Left cardiac atrium (tissue), 4 donors: ENCODE data around the gene MOV10. TPM values are rescaled to one million over a fixed set of nuclear protein-coding genes. Genes with fewer than 3 reads are reported as not detected.
"Not testable (repeated sequence)": the region's sequence is repeated elsewhere in the genome, so short reads cannot be mapped to it uniquely, and the experiment has no call there.

Experiments used
- ATAC-seq, 2 donors: fragments of 200-7000 bp; cut with Tn5 transposase; one replicate each; pipeline ENCODE4 v1.9.1; 2020; ENCODE audit warnings: mild to moderate bottlenecking in 2 of 2, moderate library complexity in 2 of 2
- DNase-seq: peaks from one replicate; pipeline ENCODE4 v3.0.0-alpha.2; 2020
- intact Hi-C, 2 donors: fragments of 100-400 bp; cut with DNase I; formaldehyde crosslinking; loops; one replicate each; pipeline versions ENCODE4 v1.14.1 to v1.15.1; 2022 to 2023
- total RNA-seq, 2 donors: library from RNA; stranded (reverse); fragmentation: NEBNext Ultra II Directional; extraction: Animal tissue kit (Norgen Biotek cat#: 25700); gene quantifications; one replicate each; pipeline ENCODE4 v1.2.1, GENCODE V29; 2021
- donor health status: DM: no; HTN: yes; CAD: no.
- donor health status: DM: no; HTN: yes; CAD: no; lungs with severe emphysema.
- donor health status: DM: yes; HTN: yes; CAD: no.
- donor health status: Dilated cardiomyopathy.

The MOV10 gene
- total RNA-seq, 2 donors from 2014 or later = 15.9 to 20.3 TPM

DNA sequence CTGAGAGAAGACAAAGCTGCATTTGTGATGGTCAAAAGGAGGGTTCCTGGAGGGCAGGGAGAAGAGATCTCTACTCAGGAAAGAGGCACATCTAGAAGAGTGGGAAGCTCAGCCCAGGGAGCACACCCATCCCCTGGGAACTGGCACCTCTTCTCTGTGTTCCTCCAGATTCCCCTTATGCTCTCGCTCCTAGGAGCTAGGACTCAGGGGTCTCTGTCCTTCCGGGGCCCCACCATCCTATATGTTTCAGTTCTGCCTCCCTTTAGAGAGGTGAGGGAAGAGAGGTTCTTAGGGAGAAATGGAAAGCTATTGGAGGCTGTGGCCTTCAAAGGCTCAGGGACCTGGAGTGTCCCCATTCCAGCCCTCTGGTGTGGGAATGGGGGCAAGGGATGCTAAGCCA lies 45.2 kb downstream of the MOV10 start:
- intact Hi-C loops = loop anchor here (2.0 to 10.0 kb wide), 6 partner anchors 83 to 955 kb away; partner anchors contain the start of genes LRIG2 (in 1 of the 2) and SLC16A1 (in 1 of the 2)
- ATAC-seq (no peak), DNase-seq (no peak)

DNA sequence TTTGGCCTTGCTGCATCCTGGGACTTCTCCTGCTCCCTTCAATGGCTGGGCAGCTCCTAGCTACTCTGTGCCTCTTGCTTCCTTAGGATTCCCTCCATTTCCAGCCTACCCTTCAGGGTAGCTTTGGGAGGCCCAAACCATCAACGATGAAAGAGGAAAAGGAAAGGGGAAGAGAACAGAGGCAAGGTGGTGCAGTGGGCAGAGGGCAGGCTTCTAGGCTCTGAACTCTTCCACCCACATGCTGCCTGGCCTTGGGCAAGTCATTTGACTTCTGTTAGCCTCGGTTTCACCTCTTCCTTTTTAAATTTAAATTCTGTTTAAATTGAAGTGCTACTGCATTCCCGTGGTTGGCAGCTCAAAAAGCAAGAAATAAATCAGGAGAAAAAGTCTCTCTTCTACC lies 46.3 kb downstream of the MOV10 start:
- intact Hi-C loops = loop anchor here in 1 of 2 donors (10.0 kb wide), 1 partner anchor 164 kb away; no protein-coding TSS in a partner anchor
- no peak for ATAC-seq
- no peak for DNase-seq

DNA sequence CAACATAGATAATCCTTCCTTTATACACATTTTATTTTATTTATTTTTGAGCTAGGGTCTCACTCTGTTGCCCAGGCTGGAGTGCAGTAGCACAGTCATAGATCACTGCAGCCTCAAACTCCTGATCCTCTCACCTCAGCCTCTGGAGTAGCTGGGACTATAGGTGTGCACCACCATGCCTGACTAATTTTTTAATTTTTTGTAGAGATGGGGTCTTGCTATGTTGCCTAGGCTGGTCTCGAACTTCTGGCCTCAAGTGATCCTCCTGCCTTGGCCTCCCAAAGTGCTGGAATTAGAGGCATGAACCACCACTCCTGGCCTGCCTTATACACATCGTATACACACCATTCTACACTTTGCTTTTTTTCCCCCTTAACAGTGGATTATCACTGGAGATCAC lies 46.8 kb downstream of the MOV10 start:
- intact Hi-C loops = loop anchor here in 1 of 2 donors (10.0 kb wide), 1 partner anchor 164 kb away; no protein-coding TSS in a partner anchor
- not testable (repeated sequence) for DNase-seq

DNA sequence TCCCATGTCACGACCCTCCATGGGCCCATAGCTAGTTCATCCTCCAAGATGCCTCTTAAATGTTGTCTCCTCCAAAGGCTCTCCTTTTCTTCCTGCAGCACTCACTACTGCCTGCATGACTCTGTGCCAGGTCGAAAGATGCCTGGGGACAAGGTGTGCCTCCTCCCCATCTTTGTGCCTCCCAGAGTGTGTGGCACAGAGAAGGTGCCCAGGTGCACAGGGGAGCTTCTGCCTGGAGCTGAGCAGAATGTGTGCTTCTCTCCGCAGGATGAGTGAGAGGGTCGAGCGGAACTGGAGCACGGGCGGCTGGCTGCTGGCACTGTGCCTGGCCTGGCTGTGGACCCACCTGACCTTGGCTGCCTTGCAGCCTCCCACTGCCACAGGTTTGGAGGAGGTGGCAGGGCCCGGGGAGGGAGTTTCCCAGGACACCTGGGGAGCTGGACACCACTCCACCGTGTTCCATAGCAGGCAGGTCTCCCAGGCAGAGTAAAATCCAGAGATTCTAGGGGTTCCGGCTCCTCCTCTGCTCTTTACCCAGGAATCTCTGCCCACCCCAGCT lies 47.6 kb downstream of the MOV10 start:
- intact Hi-C loops = loop anchor here in 1 of 2 donors (10.0 kb wide), 1 partner anchor 163 kb away; no protein-coding TSS in a partner anchor
- DNase-seq = no peak
- no peak for ATAC-seq

More for the DNA sequence above, 46.8 kb downstream of the MOV10 start:
- not testable (repeated sequence) for ATAC-seq

DNA sequence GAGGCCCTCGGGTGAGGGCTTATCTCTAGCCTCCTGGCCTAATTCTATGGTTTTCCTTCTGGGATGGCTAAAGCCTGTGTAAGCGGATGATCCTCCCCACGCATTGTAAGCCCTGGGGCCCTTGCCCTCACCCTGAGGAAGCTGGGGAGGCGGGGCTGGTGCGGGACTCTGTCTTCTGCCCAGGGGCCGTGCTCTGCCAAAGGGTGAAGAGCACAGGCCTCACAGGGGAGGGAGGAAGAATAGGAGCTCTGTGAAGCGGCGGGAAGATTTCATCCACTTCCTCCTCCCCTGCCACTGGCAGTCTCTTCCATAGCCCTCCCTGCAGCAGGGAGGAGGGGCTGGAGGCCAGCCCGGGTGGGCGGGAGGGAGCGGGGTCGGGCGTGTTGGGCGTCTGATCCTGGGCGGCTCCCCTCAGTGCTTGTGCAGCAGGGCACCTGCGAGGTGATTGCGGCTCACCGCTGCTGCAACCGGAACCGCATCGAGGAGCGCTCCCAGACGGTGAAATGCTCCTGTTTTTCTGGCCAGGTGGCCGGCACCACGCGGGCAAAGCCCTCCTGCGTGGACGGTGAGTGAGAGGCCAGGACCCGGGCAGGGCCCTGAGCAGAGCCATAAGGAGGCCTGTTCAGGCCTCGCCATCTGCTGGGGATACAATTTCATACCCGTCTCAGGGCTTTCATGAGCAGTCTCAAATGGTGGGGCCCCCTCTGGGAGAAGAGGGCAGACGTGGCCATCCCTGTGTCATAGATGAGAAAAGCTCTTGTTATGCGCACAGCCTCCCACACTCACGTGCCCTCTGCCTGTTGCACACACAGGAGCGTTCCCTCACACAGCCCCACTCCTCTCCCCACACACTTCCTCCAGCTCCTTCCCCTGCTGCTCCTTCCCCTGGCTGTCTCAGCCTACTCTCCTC lies 48.4 kb downstream of the MOV10 start:
- DNase-seq = no peak
- ATAC-seq = peak; percentile 27 to 55
- intact Hi-C loops = loop anchor here in 1 of 2 donors (10.0 kb wide), 1 partner anchor 162 kb away; no protein-coding TSS in a partner anchor

DNA sequence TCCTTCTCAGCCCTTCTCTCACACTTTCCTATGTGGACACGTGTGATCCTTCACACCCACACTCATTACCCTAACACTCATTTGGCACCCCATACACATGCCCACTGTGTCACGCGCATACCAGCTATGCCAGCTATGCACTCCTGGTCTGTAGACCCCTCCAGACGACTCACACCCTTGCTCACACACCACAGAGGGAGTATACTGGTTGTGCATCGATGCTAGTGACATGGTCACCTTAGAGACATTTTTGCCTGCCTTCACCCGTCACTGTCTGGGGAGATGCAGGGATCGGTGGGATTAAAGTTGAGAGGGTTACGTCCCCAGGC lies 49.0 kb downstream of the MOV10 start:
- DNase-seq (no peak), ATAC-seq (no peak)
- intact Hi-C loops = loop anchor here in 1 of 2 donors (10.0 kb wide), 1 partner anchor 161 kb away; no protein-coding TSS in a partner anchor

DNA sequence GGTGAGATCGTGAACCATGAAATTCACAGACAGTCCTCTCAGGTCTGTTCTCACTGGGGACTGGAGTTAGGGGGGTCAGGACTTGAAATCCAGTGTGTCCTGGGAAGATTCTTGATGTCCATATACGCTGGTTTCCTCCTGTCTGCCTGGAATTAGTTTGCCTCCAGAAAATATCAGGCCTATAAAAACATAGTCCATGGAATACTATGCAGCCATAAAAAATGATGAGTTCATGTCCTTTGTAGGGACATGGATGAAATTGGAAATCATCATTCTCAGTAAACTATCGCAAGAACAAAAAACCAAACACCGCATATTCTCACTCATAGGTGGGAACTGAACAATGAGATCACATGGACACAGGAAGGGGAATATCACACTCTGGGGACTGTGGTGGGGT lies 49.8 kb downstream of the MOV10 start:
- not testable (repeated sequence) for DNase-seq, ATAC-seq
- intact Hi-C loops = loop anchor here in 1 of 2 donors (10.0 kb wide), 1 partner anchor 161 kb away; no protein-coding TSS in a partner anchor

DNA sequence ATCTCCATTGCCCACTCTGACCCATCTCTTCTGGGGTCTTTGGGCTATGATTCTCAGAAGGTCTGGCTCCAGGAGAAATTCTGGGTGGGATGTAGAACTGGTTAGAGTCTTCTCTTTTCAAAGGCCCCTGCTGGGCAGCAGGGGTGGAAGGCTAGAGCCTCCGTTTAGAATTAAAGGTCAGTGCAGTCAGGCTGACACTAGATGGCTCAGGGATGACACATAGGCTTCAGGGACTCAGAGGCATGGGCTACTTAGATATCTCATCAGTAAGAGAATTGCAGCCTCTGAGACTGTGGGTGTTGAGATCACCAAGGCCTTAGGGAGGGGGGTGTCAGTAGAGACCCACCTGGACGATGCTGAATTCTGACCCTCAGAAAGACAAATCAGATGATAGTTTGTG lies 53.3 kb downstream of the MOV10 start:
- no peak for DNase-seq
- ATAC-seq = no peak
- intact Hi-C loops = loop anchor here in 1 of 2 donors (10.0 kb wide), 1 partner anchor 157 kb away; no protein-coding TSS in a partner anchor

DNA sequence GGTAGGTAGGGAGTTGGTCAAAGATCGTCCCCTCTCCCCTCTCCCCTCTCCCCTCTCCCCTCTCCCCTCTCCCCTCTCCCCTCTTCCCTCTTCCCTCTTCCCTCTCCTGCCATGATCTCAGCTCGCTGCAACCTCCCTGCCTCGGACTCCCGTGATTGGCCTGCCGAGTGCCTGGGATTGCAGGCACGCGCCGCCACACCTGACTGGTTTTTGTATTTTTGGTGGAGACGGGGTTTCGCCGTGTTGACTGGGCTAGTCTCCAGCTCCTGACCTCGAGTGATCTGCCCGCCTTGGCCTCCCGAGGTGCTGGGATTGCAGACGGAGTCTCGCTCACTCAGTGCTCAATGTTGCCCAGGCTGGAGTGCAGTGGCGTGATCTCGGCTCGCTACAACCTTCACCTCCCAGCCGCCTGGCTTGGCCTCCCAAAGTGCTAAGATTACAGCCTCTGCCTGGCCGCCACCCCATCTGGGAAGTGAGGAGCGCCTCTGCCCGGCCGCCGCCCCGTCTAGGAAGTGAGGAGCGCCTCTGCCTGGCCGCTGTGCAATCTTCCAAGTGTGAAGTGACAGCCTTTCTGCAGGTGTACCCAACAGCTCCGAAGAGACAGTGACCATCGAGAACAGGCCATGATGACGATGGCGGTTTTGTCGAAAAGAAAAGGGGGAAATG lies 54.0 kb downstream of the MOV10 start:
- not testable (repeated sequence) for DNase-seq, ATAC-seq
- intact Hi-C loops = loop anchor here in 1 of 2 donors (10.0 kb wide), 1 partner anchor 156 kb away; no protein-coding TSS in a partner anchor

DNA sequence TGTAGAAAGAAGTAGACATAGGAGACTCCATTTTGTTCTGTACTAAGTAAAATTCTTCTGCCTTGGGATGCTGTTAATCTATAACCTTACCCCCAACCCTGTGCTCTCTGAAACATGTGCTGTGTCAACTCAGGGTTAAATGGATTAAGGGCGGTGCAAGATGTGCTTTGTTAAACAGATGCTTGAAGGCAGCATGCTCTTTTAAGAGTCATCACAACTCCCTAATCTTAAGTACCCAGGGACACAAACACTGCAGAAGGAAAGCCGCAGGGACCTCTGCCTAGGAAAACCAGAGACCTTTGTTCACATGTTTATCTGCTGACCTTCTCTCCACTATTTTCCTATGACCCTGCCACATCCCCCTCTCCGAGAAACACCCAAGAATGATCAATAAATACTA lies 54.6 kb downstream of the MOV10 start:
- ATAC-seq, DNase-seq: not testable (repeated sequence)
- intact Hi-C loops = loop anchor here in 1 of 2 donors (10.0 kb wide), 1 partner anchor 156 kb away; no protein-coding TSS in a partner anchor

DNA sequence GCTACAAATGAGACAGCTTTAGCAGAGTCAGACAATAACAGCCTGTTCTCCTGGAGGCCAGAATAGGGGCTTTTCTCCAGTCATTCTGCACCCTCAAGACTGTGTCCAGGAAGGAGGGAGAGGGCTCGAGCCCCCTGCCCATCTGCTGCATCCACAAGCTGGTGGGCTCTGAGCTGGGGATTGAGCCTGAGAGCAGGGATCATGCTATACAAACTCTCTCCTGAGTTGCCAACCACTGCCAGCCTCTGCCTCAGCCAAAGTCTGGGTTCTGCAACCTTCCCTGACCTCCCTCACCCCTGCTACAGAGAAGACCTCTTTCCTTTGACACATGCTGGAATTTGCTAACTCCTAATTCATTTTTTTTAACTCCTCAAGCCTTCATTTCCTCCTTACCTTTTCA lies 55.5 kb downstream of the MOV10 start:
- DNase-seq (no peak), ATAC-seq (no peak)
- intact Hi-C loops = loop anchor here in 1 of 2 donors (10.0 kb wide), 1 partner anchor 155 kb away; no protein-coding TSS in a partner anchor

DNA sequence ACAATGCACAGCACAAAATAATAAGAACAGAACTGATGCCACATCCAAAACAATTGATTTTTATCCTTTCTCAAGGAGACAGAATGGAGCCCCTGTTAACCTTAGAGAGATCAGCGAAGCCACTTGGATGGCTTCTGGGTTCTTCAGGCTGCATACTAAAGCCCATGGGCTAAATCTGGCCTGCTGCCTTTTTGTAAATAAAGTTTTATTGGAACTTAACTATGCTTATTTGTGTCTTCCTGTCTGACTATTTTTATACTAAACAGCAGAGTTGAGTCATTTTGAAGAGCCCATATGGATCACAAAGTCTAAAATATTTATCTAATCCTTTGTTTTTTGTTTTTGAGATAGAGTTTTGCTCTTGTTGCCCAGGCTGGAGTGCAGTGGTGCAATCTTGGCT lies 57.0 kb downstream of the MOV10 start:
- intact Hi-C loops = no loop called here
- DNase-seq = no peak
- ATAC-seq = no peak

DNA sequence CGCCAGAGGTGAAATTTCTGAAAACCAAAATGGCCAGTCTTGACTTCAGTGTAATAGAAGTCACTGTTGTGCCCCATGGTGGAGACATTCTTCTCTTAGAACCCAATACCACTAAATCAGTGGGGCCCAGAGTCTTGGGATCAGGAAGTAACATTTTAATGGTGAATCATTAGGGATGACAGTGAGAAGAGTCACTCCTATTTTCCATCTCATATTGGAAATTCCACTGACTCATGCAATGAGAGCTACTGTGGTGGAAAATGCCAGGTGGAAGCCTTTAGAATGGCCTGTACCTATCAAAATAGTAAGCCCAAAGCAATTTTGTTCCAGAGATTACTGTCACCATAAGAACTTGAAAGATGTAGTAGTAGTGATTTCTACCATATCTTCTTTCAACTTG lies 61.3 kb downstream of the MOV10 start:
- intact Hi-C loops = no loop called here
- DNase-seq = no peak
- no peak for ATAC-seq

DNA sequence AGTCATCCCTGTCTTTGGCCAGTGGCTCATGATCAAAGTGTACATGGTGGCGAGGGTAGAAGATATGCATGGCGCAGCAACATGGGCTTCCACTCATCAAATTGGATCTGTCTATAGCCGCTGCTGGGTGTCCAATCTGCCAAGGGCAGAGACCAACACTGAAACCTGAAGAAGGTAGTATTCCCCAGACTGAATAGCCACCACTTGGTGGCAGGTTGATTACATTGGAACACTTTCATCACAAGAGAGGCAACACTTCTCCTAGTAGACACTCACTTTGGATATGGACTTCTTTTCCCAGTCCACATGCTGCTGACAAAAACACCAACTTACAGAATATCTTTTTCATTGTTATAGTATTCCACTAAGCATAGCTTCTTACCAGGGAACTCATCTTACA lies 63.1 kb downstream of the MOV10 start:
- intact Hi-C loops = no loop called here
- ATAC-seq = no peak
- DNase-seq = no peak

DNA sequence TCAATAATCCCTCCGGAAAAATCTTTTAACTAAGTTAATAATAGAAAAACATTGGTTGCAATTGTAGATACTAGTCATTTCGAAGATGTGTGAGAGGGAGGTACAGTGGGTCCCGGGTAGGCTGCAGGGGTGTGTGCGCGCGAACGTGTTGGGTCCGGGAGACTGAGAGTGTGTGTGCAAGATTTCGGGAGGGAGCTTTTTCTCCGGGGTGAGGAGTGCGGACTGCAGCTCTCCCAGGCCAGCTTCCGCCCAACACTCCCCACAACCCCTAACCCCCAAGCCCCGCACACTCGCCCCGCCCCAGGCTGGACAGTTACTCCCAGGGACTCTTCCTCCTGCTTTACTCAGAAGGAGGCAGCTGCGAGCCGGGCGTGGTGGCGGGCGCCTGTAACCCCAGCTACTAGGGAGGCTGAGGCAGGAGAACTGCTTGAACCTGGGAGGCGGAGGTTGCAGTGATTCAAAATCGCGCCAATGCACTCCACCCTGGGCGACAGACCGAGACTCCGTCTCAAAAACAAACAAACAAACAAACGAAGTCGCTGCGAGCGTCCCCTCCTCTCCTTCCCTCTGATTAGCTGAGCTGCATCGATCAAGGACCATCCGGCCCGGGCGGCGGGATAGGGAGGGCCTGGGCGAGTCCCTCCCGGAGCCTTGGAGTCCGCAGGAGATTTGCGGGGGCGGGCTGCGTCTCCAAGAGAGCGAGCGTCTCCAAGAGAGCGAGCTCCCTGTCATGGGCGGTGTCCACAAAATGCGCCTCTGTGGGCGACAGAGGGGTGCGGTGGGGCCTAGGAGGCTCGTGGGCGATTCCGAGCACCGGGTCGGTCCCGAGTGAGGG lies 68.9 kb downstream of the MOV10 start:
- ATAC-seq = peak in 1 of 2 donors; percentile 69
- intact Hi-C loops = no loop called here
- no peak for DNase-seq

DNA sequence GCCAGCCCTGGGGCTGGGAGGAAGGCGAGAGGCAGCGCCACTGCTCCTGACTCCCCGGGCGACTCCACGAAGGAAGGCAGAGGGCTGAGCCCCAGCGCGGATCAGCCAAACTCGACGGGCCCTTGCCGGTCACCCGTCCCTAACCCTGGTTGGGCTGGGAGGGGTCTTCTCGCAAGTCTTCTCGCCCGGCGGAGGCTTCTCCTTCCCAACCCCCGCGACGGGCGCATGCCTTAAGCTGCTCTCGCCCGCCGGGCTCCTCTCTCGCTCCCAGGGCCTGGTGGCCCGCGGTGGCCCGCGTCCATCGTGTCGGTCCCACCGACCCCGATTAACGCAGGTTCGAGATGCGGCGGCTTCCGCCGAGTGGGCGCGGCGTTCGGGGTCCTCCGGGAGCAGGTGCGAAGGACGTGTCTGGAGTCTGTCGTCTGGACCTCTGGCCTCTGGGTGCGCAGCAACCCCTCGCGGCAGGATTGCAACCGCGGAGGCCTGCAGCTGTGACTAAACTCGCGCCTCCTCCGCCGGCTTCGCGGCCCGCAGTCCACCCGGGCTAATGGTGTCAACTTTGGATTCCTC lies 69.6 kb downstream of the MOV10 start:
- intact Hi-C loops = no loop called here
- DNase-seq (peak; percentile 35), ATAC-seq (peak; percentile 63 to 91)

DNA sequence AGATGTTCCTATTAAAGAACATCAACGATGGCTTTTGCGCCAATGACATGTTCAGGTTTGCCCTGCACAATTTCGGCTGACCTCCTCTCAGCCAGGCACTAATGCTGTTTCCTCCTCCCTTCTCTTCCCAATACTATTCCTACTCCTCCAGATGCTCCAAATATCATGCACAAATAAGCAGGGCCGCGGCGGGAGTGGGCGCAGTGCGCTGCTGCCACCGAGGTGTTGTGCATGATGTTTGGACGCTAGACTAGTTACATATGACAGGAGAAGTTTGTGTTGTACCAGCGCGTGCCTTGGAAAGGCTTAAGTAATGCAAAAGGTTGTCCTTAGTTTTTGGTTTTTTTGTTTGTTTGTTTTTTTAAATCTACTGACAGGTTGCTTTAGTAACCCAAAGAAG lies 73.9 kb downstream of the MOV10 start:
- intact Hi-C loops = no loop called here

More for the DNA sequence above, 73.9 kb downstream of the MOV10 start:
- ATAC-seq (no peak), DNase-seq (no peak)
